GM15510 (cell line): ENCODE measurements around the gene TMEM92.

Source experiments
- POLR2A ChIP-seq: IDR thresholded peaks from 3 replicates; pipeline ENCODE4 v1.6.1; 2011; ENCODE audit warnings: borderline replicate concordance; ENCODE audit not compliant: insufficient read length; ENCODE audit errors: extremely low read depth

The TMEM92 gene

DNA sequence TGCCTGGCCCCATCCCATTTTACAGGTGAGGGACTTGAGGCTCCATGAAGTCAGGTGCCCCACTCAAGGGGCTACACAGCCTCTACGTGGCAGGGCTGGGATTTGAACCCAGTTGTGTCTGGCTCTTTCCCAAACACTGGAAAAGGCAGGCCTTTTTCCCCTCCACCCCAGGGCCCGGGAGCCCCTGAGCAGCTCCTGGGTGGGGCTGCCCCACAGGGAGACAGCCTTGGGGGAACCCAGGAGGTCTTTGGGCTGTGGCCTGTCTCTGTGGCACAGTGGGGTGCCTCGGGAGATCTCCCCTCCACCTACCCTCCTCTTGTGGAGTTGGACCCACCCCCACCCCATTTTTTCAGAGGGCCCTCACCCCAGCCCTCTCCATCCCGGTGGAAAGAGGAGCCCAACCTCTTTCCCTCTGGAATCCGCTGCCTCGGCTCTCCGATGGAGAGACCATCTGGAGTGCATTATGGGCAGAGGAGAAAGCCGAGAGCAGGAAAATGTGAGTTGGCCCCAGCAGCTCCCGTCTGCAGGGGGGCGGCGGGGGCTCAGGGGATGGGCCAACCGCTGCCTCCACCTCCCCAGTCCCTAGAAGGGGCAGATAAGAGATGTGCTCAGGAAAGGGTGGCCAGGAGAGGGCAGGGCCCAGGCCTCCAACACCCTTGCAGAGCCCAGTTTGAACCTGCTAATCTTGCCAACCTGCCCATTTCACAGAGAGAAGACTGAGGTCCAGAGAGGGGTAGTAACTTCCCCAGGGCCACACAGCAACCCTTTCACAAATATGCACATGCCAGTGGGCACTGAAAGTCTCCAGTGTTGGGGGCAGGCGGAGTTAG, 15.4 kb upstream of the TMEM92 start:
- no peak for TF ChIP-seq POLR2A

DNA sequence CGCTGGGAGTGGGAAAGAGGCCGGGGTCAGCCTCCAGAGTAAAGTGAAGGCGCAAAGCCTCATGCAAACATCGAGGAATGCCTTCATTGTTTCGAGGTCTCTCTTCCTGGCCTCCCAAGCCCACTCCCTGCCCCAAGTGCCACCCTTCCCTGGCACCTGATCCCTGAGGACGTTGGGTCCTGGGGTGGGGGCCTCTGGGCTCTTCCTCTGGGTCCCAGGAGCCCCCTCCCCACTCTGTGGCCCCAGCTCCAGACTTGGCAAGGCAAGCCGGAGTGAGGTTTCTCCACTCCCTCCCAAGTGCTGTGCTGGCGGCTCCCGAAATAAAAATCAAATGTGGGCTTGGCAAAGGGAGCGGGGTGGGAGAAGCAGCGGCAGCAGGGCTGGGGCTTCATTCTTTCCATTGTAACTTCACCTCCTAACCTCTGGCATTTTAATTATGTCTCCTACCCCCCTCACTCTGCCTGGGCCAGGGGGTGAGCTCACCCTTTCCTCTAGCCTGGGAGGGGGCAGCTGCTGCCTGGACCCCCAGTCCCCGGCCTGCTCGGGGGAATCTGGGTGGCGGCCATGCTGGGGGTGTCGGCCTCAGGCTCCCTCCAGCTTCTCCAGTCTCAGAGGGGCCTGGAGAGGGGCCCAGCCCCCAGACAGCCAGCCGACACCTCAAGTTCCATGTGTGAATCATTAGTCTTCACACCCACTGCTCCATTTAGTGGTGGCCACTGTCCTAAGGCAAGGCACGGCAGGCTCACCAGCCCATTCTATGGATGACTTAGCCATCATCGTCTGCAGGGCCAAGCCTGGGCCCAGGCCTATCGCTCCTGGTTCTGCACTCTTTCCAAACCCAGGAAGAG, 14.6 kb upstream of the TMEM92 start:
- no peak for TF ChIP-seq POLR2A

DNA sequence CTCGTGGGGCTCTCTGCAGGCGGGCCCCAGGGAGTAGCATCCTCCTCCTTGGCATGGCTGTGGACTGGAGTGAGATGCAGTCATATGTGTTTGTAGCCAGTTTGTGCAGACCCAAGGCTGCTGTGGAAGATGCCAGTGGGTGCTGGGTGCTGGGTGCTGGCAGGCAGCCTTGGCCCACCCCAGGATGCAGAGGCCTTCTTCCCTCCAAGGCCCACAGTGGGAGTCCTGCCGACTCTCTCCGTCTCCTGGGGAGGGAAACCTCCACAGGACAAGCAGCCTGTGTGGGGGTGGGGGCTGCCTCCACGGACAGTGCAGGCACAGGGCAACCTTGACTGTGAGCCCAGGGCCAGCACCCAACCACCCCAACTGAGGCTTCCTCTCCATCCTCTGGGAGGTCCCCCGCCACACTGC, 13.8 kb upstream of the TMEM92 start:
- TF ChIP-seq POLR2A, result no peak

DNA sequence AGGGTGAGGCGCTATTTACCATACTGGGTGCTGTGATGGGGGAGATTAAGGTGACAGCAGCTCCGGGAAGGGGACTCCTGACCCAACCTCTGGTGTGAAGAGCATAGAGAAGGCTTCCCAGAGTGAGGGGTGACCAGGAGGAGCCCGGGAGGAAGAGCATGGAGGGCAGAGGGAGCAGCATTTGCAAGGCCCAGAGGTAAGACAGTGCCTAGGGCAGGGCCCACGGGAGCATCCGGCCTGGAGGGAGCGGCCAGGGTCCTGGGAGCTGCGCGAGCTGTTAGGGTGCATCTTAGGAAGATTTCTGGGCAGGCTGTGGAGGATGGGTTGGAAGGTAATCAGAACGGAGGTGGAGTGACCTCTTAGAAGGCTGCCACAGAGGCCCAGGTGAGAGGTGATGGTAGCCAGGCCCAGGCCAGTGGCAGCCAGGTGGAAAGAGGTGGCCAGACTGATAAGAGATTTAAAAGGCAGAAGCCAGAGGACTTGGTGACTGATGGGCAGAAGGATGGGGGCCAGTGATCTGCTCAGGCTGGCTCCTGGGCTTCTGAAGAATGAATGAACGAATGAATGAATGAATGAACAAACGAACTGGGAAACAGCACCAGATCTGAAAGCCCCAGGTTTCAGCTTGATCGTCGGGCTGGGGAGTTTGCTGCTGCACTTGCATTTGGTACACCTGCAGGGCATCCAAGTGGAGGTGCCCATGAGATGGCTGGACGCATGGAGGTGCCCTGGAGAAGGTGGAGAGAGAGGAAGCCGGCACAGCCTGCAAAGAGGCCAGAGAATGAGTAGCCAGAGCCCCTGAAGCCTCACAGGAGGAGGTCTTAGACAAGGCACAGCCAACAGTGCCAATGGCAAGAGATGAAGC, 13.0 kb upstream of the TMEM92 start:
- TF ChIP-seq POLR2A, result no peak

DNA sequence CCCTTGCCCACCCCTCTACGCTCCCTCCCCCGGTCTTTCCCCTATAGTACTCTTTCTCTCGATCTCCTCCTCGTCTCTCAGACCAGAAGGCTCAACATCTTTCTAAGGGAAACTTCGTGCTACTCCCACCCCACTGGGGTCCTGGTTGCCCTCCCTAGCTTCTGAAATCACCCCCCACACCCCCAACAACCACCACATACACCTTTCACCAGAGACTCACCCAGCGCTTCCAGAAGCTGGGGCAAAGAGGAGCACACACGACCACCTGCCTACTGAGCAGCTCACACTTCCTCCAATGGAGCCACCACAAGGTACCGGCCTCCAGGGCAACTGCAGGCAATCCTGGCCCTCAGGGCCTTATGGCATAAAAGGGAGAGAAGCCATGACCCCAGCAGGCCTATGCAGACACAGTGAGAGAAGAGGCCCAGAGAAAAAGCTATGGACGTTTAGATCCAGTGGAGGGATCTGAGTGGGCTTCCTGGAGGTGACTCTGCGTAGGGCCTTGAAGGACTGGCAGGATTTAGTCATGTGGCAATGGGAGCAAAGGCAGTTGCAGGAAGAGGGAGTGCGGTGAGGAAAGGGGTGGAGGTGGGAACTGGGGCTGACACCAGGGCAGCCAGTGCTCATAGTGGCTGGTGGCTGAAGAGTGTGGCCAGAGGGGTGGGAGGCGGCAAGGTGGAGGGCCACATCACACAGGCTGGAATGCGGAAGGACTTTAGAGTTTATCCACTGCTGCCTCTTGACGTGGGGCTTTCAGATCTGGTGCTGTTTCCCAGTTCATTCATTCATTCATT, 12.1 kb upstream of the TMEM92 start:
- no peak for TF ChIP-seq POLR2A

DNA sequence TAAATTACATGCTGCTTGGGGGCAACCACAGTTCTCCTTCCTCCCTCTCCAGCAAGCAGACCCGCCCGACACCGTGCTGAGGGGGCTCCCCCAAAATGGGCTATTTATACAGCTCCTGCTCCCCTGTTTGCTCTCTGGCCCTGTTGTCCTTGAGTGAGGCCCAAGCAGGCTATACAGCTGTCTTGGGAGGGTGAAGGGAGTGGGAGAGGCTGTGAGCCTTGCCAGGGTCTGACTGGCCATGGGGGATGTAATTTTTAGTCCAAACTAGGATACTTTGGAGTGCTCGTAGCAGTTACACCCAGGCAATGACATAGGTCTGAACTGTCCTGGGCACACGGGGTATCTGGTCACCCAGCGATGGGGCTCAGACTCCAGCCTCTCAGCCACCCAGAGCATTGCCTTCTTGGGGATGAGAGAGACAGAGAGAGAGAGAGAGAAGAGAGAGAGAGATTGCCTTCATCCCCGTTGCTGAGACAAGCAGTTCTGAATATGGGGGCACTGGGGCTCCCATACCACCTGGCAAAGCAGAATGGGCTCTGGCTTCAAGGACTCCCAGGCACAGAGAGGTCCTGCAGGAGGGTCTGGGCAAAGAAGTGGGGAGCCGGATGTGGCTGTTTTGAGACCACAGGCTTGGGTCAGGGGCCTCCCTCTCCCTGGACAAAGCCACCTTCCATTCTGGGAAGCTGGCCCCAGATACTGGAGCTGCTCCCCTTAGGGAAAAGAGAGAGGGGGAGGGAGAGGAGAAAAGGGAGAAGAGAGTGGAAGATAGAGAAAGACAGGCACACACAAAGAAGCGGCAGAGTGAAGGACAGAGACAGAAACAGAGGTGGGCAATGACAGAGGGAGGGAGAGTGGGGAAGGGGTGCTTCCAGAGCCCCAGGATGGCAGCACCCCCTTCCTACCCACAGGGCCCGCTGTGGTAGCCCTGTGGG, 10.7 kb upstream of the TMEM92 start:
- TF ChIP-seq POLR2A, result no peak

DNA sequence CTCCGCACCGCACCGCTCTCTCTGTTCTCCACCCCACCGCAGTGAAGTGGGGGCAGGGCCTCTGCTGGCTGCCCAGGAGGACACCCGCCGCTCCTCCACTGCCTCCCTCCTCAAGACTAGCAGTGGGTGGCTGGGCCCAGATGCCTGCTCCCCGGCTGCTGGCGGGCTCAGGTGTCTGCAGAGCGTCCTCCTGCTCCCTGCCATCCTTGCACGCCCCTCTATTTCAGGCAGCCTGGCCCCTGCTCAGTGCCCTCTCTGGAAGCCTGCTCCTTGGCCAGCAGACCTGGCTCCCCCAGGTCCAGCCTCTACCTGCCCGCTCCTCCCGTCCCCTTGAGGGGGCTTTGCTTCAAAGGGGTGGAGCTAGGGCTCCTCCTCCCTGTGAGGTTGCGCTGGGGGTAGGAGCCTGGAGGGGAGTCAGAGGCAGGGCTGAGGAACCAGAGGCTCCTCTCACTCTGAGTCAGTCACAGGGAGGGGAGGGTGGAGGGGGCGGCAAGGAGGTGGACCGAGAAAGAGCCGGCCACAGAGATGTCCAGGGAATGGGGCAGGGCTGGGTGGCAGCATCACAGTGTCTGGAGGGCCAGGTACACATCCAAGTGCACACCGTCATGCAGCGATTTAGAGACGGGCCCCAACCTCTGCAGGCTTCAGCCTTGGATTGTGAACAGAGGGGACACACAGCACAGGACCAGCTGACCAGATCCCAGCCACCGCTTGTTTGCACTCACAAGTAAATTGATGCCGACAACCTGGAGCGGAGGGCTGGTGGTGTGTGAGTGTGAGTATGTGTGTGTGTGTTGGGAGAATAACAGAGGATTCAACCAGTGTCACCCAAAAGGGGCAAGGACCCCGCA, 9.8 kb upstream of the TMEM92 start:
- TF ChIP-seq POLR2A, result no peak

DNA sequence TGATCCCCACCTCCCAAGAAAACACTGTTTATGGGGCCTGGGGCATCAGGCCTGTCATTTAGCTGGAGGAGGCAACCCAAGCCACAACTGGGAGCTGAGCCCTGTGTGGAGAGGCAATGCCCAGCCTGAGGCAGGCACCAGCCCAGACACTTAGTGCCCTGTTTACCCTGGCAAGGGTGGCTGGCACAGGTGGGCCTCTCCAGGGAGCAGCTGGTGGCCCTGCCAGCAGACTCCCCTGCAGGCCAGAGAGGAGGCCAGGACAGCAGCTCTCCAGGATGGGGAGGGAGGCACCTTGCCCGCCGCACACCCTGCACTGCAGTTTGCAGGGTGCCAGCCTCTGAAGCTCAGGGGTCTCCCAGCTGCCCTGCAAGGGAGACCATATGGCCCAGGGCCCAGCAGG, 9.1 kb upstream of the TMEM92 start:
- no peak for TF ChIP-seq POLR2A

DNA sequence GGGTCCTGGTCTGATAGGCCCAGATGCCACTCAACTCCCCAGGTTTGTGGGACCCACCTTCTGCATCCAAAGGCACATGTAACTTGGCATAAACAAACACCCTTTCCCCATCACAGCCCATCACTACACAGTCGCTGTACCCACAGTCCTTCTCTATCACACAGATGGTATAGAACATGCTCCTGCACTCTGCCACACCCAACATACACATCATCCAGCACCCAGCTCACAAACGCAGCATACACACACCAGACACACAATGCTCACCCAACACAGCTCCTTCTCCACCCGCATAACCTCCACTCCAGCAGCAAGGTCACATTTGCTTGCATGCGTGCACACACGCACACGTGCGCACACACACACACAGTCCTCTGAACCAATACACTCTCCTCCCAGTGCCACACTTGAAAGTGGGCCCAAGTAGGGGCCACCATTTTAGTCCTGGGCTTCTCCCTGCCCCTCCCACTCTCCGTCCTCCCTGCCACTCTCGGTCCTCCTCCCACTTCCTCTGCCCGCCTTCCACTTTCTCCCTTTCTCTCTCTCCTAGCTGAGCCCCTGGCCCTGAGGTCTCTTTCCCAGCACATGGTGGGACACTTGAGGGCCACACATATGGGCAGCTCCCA, 8.5 kb upstream of the TMEM92 start:
- no peak for TF ChIP-seq POLR2A

DNA sequence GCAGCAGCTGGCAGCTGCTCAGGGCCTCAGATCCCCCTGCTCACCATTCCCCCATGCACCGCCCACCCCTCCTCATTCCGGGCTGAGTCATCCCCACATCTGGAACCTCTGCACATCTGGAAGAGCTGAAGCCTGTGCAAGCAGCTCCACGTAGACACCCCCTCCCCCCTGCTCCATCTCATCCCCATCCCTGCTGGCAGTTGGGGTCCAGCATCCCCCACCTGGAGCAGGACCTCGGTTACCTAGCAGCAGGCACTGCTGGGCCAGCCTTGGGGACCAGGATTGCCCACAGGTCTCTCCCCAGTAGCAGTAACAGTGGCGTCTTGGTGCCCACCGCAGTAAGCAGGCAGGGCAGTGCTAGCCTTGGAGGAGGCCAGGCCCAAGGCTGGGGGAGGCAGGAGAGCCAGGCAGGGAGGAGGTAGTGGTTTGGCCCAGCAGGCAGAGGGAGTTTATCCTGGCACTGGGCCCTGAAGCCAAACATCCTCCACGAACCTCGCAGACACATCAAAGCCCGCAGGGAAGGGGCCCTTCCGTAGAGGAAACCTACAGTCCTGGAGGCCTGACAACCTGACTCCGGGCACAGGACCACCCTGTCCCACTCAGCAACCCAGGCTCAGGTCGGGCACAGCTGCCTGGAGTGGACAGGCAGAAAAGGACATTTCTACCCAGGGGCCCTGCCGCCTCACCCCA, 7.7 kb upstream of the TMEM92 start:
- no peak for TF ChIP-seq POLR2A
